ENCODE results near the gene PNPLA6. TPM values are rescaled to one million over a fixed set of nuclear protein-coding genes. Genes with fewer than 3 reads are reported as not detected.

PNPLA6 gene
- total and polyA plus RNA-seq, 9 of the 15 experiments (the other 6 are each of a cell fraction or from before 2014, with no cell fraction given) = 0.07 to 30.2 (median 8.3) TPM

DNA sequence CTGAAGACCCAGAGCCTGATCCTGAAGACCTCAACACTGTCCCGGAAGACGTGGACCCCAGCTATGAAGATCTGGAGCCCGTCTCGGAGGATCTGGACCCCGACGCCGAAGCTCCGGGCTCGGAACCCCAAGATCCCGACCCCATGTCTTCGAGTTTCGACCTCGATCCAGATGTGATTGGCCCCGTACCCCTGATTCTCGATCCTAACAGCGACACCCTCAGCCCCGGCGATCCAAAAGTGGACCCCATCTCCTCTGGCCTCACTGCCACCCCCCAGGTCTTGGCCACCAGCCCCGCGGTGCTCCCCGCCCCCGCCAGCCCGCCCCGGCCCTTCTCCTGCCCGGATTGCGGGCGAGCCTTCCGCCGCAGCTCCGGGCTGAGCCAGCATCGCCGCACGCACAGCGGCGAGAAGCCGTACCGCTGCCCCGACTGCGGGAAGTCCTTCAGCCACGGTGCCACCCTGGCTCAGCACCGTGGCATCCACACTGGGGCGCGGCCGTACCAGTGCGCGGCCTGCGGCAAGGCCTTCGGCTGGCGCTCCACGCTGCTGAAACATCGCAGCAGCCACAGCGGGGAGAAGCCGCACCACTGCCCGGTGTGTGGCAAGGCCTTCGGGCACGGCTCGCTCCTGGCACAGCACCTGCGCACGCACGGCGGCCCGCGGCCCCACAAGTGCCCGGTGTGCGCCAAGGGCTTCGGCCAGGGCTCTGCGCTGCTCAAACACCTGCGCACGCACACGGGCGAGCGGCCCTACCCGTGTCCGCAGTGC lies 16.0 kb upstream of the PNPLA6 start:
- no peaks in the 10 kb centered on the region for H3K27me3 ChIP-seq (ENCODE audit: control insufficient read depth in 2 of 2, insufficient read depth in 2 of 2, low read length in 2 of 2)
- no TSS peak for BruUV-seq (replicated peaks)
- H3K9me1 ChIP-seq (ENCODE audit: control insufficient read depth, insufficient read depth, low read length) = no peaks in the 10 kb centered on the region
- no peak overlapping the region for H3K27ac ChIP-seq (ENCODE audit: extremely low read depth, low read depth, low read length)
- in situ Hi-C loops (cut with MboI) = no loop called here
- peaks cover 4% of the 10 kb centered on the region; the same call in 2 of the 3 replicates for H3K79me2 ChIP-seq (ENCODE audit: control insufficient read depth, insufficient read depth, low read length)
- ATAC-seq (no peak), DNase-seq (ENCODE audit: extremely low read depth in 1 of 4, low spot score in 3 of 4) (no peak), FAIRE-seq (no peak)
- CTCF ChIA-PET (ENCODE audit: low intra/inter-chr PET ratio) = no interaction called here
- H4K20me1 ChIP-seq (replicated peaks; ENCODE audit: control insufficient read depth, insufficient read depth, low read length) = no peaks in the 10 kb centered on the region
- H3K4me3 ChIP-seq = no peak overlapping the region
- H3K4me2 ChIP-seq (ENCODE audit: insufficient read depth, low read length) = no peak overlapping the region
- H3K9me3 ChIP-seq (replicated peaks; ENCODE audit: control insufficient read depth, insufficient read depth, low read depth, low read length) = no peaks in the 10 kb centered on the region
- H3K9ac ChIP-seq (ENCODE audit: insufficient read depth in 1 of 2, low read depth in 2 of 2, low read length in 2 of 2) = no peak overlapping the region
- H3K36me3 ChIP-seq (ENCODE audit: control insufficient read depth, insufficient read depth, low read length) = no peaks in the 10 kb centered on the region
- 90% methylated on average over 26 of the region's 74 CpGs for WGBS (ENCODE audit: insufficient coverage, low coverage, missing lambda C conversion rate)
- no peak overlapping the region for H2AFZ ChIP-seq (ENCODE audit: low read depth, low read length)
- H3K4me1 ChIP-seq (replicated peaks in 1 of 2; ENCODE audit: control insufficient read depth in 2 of 2, insufficient read depth in 2 of 2, low read length in 2 of 2) = peaks cover 11 to 40% of the 10 kb centered on the region in 2 experiments; a peak in 4 of 5 replicates
- POLR2A ChIA-PET = interaction anchor here (0.8 to 1.2 kb wide), 2 partner anchors 9 to 12 kb away, joined by 3 to 4 read pairs; no protein-coding TSS in a partner anchor
- intact Hi-C loops (cut with micrococcal nuclease) = no loop called here
- TF ChIP-seq HDAC1 (IDR thresholded peaks at IDR 0.05) (no peak), TAF15 (IDR thresholded peaks at IDR 0.05; ENCODE audit: low read depth, low read length) (no peak), ZNF253 (CRISPR knock-in tag; conservative IDR thresholded peaks at IDR 0.05) (no peak), ARID1B (IDR thresholded peaks at IDR 0.05) (no peak), ZBTB8A (IDR thresholded peaks at IDR 0.05; ENCODE audit: partially characterized antibody) (no peak), BACH1 (tag; IDR thresholded peaks at IDR 0.05) (no peak), PTBP1 (IDR thresholded peaks at IDR 0.05; ENCODE audit: low read depth, low read length) (no peak), ZNF316 (IDR thresholded peaks at IDR 0.05) (no peak), BRD4 (IDR thresholded peaks at IDR 0.05) (no peak), SUPT5H (IDR thresholded peaks at IDR 0.05) (no peak)
- TF ChIP-seq, protein P1, sequence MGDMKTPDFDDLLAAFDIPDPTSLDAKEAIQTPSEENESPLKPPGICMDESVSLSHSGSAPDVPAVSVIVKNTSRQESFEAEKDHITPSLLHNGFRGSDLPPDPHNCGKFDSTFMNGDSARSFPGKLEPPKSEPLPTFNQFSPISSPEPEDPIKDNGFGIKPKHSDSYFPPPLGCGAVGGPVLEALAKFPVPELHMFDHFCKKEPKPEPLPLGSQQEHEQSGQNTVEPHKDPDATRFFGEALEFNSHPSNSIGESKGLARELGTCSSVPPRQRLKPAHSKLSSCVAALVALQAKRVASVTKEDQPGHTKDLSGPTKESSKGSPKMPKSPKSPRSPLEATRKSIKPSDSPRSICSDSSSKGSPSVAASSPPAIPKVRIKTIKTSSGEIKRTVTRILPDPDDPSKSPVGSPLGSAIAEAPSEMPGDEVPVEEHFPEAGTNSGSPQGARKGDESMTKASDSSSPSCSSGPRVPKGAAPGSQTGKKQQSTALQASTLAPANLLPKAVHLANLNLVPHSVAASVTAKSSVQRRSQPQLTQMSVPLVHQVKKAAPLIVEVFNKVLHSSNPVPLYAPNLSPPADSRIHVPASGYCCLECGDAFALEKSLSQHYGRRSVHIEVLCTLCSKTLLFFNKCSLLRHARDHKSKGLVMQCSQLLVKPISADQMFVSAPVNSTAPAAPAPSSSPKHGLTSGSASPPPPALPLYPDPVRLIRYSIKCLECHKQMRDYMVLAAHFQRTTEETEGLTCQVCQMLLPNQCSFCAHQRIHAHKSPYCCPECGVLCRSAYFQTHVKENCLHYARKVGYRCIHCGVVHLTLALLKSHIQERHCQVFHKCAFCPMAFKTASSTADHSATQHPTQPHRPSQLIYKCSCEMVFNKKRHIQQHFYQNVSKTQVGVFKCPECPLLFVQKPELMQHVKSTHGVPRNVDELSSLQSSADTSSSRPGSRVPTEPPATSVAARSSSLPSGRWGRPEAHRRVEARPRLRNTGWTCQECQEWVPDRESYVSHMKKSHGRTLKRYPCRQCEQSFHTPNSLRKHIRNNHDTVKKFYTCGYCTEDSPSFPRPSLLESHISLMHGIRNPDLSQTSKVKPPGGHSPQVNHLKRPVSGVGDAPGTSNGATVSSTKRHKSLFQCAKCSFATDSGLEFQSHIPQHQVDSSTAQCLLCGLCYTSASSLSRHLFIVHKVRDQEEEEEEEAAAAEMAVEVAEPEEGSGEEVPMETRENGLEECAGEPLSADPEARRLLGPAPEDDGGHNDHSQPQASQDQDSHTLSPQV (IDR thresholded peaks at IDR 0.05) = no peak
- TF ChIP-seq, protein P2, sequence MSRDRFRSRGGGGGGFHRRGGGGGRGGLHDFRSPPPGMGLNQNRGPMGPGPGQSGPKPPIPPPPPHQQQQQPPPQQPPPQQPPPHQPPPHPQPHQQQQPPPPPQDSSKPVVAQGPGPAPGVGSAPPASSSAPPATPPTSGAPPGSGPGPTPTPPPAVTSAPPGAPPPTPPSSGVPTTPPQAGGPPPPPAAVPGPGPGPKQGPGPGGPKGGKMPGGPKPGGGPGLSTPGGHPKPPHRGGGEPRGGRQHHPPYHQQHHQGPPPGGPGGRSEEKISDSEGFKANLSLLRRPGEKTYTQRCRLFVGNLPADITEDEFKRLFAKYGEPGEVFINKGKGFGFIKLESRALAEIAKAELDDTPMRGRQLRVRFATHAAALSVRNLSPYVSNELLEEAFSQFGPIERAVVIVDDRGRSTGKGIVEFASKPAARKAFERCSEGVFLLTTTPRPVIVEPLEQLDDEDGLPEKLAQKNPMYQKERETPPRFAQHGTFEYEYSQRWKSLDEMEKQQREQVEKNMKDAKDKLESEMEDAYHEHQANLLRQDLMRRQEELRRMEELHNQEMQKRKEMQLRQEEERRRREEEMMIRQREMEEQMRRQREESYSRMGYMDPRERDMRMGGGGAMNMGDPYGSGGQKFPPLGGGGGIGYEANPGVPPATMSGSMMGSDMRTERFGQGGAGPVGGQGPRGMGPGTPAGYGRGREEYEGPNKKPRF (IDR thresholded peaks at IDR 0.05; ENCODE audit: low read depth, low read length) = no peak
- TF ChIP-seq, protein P3, sequence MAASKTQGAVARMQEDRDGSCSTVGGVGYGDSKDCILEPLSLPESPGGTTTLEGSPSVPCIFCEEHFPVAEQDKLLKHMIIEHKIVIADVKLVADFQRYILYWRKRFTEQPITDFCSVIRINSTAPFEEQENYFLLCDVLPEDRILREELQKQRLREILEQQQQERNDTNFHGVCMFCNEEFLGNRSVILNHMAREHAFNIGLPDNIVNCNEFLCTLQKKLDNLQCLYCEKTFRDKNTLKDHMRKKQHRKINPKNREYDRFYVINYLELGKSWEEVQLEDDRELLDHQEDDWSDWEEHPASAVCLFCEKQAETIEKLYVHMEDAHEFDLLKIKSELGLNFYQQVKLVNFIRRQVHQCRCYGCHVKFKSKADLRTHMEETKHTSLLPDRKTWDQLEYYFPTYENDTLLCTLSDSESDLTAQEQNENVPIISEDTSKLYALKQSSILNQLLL (CRISPR knock-in tag; IDR thresholded peaks at IDR 0.05; ENCODE audit: borderline replicate concordance) = no peak
- TF ChIP-seq, protein P4, sequence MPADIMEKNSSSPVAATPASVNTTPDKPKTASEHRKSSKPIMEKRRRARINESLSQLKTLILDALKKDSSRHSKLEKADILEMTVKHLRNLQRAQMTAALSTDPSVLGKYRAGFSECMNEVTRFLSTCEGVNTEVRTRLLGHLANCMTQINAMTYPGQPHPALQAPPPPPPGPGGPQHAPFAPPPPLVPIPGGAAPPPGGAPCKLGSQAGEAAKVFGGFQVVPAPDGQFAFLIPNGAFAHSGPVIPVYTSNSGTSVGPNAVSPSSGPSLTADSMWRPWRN (IDR thresholded peaks at IDR 0.05; ENCODE audit: low read depth) = no peak
